NCI-H146 treated with DMSO at 0.1 percent for 48 hours (cell line): ENCODE results near the gene SLC25A21.
A peak's percentile ranks its signal among the peaks of the same experiment; 100 is the strongest.
"Not testable (repeated sequence)": the region's sequence is repeated elsewhere in the genome, so short reads cannot be mapped to it uniquely, and the experiment has no call there.

Source experiments
- DNase-seq: peaks from one replicate; lab custom pipeline; 2025; ENCODE audit not compliant: unreplicated experiment; lab: John Stamatoyannopoulos, UW

SLC25A21 gene

DNA sequence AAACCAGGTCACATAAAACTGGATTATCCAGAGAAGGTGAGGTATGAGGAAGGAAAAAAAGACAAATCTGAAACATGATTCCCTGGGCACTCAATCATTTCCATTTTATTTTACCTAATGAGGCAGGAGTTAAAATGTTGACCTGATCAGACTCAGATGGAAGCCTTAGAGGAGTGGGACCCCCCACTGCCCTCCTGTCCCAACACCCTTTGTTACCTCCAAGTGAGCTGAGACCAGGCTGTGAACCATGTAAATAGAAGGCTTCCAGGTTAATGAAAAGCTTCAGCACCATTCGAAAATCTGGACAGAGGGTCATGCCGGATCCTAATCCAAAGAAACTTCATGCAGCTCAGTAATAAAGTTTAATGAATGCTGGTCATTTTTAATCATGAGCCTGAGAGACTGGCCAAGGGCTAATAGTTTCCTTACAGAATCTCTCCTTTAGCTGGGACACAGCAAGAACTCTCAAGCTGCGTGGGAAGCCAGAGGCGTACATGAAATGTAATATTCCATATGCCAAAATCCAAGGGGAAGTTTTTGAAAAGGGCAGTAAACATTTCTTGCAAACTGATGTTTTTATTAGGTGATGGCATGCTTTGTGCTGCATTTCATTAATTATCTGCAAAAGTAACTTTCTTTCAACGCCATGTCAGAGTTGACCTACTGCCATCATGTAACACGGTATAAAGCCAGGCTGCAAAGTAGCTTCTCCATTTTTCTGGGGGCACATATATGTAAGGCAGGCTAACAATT, 327.8 kb downstream of the SLC25A21 start:
- no peak for DNase-seq

DNA sequence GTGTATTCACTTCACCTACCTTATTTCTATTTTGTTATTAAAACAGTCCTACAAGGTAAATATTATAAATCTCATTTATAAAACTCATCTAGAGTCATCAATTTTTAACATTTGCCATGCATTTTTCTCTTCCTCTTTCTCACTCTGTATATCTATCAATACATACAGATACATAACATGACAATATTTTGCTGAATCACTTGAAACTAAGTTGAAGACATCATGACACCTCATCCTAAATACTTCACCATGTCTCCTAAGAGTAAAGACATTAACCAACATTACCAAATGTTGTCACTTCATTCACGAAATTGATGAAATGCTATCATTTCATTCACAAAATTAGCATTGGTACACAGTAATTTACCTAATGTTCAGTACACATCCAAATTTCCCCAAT, 329.0 kb downstream of the SLC25A21 start:
- DNase-seq: no peak

DNA sequence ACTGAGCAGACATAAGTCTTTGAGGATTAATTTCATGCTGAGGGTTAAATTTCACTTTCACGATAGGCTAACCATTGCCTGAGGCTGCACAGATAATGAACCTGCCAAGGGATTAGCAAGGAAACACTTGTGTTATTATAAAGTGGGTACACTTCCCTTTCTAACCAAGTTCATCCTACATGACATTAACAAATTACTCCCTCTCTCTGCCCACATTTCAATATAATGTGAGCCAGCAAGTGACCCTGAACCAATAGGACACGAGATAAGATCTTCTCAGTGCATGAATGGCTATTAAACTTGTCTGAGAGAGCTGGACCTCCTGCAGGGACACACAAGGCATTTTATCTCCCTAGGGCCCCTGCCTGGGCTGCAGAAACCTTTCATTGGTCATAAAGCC, 337.3 kb downstream of the SLC25A21 start:
- peak; percentile 91 for DNase-seq

DNA sequence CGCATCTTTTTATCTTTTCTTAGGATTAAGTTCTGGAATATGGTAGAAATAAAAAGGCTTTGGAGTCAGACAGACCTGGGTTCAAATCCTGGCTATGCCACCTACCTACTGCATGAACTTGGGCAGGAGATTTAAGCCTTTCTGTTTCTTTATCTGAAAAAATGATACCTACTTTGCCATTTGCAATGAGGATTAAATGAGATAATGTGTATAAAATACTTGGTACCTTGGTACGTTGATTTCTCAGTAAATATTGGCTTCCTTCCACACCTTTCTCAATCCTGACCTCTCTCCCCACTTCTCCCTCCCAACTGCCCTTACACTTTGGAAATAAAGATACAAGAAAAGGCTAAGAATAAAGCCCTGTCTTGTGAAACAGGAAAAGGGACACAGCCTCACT, 338.1 kb downstream of the SLC25A21 start:
- no peak for DNase-seq

DNA sequence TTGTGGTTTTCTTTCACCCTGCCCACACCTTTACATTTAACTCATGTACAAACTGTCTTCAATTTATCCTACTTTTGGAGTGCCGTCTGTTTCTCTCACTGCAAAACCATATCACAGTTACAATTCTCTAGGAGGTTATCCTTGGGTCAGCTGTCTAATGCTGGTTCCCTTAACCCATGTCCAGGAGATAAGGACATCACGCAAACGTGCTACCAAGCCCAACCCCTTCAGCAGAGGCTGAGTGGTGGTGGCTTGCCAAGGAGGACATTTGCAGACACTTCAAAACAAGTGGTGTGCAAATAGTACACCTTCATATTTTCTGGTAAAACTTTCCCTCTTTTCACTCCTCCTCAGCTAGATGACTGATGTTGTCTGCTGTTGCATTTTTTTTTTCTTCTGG, 342.9 kb downstream of the SLC25A21 start:
- no peak for DNase-seq

DNA sequence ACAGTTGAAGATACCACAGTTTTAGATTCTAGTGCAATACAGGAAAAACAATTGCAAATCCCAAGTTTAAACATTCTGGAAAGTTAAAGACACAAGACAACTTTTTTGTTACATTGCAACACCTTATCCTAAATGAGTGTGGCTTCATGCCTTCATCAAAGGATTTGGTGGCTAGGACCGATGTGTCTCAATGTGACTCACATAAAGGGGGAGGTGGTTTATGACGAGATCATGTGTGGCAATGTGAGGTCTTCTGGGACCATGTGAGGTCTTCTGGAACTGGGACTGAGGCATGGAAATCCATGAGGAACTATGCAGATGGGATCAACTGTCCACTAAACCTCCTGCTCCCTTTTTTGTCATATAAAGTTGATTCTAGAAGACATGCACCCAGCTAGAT, 344.5 kb downstream of the SLC25A21 start:
- DNase-seq: no peak

DNA sequence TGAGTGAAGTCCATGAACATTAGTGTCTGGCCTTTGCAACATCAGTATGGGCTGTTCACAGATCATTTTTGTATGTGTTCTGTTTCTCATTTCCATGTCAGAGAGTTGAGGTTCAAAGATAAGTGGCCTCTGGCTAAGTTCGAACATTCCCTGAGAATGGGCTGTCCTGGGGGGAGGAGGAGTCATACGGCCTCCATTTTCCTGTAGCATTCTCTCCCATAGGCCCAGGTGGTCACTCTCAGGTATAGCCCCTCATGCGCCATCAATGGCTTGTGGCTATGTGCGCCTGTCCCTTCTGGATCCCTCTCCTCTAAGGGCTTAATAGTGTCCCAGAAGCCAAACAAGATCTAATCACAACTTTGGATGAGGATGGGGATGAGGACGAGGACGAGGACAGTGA, 345.8 kb downstream of the SLC25A21 start:
- no peak for DNase-seq

DNA sequence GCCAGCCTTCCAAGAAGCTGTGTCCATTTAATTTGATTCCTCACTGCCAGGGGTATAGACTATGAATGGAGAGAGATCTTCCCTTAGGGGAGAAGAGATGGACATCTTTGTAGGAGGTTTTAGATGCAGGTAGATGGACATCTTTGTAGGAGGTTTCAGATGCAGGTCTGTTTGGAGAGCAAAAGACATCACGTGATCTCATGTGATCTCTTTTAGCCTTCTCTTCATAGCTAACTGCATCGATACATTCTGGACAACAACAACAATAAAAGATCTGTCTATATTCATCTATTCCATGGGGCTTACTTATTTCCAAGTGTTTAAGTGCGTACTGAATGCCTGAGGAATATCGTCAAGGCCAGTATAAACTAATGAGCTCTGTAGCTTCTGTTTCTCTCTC, 347.6 kb downstream of the SLC25A21 start:
- no peak for DNase-seq

DNA sequence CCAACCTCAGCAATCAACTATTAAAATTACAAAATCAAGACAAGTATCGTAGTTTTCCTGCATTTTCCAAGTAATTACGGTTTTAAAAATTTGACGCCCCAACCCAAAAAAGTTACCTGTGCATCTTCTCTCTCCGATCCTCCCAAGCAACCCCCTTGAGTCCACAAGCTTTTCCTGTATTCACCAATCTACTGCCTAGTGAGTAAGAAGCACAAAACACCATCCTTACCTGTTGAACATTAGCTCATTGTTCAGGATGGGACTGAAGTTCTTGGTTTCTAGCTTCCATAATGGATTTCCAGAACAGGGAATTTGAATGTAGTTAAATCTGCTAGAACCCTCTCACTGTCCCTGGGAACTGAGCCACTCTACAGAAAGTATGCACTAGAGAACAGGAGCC, 348.8 kb downstream of the SLC25A21 start:
- no peak for DNase-seq

DNA sequence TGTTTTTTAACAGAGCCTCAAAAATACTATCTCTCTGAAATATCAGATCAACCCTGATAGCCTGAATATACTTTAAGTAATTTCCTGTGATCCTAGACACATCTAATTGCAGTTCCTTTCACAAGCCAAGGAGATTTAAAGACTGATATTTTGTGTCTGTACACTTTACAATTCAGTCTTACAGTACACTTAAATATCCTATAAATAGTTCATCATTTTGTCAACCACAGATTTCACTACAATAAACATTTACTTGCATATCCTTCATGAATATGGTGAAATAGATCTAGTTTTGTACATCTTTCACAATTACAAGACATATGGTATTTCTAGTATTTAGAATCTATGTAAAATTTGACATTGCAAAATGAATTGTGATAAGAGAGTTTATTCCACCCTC, 349.7 kb downstream of the SLC25A21 start:
- DNase-seq: no peak

DNA sequence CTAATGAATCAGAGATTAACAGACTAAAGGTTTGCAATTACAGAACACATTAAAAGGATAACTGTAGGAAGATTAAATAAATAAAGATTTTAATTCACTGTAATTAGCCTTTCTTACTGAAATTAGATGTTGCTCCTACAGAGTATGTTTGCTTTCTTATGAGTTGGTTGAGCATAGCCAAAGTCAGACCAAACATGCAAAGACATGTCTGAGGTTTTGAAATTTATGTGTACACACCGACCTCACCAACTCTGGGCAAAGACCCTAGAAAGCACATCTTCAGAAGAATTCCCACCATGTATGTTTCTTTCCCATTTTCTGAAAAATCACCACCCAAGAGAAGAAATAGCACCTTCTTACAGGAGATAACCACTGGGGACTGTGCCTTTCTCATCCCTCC, 351.5 kb downstream of the SLC25A21 start:
- DNase-seq: no peak

DNA sequence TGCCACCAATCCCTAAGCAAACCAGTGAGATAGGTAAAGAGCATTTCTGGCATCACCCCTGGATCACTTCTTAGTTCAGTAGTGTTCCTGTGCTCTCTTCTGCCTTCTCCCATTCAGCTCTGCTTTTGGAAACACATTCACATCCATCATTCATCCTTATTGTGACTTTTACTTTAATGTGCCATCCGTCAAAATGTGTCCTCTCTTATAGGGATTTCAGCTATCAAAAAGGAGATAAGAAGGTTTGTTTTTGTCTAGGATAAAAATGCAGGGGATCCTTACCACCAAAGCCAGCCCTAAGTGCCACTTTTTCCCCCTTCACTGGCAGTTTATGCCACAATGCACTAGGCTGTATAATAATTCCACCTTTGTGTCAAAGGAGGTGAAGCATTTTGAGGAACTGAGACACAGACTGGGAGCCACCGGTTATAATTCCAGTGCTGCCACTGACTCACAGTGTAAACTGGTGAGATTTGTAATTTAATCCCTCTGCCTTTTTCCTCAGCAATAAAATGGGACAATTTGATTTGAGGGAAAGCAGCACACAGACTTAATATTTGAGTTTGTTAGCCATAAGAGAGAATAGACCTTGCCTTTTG, 352.2 kb downstream of the SLC25A21 start:
- no peak for DNase-seq

DNA sequence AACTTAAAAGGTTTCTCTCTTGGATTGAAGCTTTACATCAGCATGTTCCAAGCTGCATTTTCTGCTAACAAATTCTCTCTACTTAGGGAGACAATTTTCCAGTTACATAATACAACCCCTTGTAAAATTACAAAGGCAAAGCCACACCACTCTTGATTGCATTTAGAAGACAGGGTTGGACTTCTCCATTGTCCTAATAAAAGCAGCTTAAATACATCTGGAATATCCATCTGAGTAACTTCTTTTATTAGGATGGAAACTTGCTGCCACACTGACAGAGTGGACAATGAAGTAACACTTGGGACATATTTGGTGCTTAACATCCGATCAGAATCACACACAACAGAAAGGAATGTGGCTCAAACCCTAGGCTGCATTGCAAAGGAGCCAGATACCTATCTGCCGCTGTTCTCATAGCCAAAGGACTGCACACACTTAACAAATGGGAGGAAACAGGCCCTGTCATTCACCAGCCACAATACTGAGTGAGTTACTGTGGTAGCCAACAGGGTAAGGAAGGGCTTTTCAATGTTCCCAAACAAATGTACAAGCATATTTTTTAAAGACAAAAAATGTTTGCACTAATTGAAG, 353.5 kb downstream of the SLC25A21 start:
- no peak for DNase-seq

DNA sequence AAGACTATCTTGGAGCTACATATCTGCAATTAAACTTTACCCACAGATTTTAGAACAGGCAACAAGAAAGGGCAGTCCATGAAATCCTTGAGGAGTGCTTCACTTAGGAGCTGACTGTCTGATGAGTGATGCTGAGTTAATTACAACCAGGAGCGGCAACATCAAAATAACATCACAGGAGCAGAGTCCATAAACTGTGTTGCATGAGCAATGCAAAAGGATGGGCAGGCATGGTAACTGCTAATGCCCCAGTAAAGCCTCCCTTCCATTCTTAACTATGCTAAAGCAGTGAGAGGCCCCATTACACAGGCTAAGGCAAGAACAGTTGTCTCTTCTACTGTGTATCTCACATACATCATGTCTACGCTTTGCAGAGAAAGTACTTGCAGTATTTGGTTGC, 354.2 kb downstream of the SLC25A21 start:
- no peak for DNase-seq

DNA sequence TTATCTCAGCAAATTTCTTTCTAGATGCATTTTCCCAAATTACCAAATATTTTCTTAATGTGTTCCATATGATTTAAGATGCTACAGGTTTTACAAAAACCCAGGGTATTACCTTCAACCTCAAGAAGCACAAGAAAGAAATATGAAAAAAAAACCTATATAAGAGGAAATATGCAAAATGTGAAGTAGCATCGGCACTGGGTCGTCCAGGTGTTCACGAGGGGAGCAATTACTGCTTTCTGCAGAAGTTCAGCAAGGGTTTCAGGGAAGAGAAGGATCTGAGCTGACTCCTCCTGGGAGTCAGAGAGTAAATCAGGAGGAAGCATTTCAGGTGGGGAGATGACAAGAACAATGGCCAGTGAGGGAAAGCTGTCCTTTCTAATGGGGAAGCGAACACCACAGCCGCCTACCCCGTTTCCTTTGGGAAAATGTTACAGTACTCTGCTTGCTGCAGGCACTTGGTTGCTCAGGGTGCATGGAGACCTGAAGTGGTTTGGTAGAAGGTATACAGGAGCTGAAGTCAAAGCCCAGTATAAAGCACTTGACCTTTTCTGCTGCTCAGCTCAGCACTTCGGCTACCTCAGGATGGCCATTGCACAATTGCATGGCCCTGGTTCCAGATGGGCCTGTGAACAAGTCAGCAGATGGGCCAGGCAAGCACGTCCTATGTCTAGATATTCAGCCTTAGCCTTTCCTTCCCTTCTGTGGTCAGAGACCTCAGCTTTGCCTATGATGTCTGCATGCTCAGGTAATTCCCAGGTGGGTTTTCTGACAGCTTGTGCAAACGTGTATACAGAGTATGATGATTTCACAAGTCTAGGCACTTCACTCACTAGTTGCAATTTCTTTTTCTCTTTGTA, 355.1 kb downstream of the SLC25A21 start:
- DNase-seq: no peak

DNA sequence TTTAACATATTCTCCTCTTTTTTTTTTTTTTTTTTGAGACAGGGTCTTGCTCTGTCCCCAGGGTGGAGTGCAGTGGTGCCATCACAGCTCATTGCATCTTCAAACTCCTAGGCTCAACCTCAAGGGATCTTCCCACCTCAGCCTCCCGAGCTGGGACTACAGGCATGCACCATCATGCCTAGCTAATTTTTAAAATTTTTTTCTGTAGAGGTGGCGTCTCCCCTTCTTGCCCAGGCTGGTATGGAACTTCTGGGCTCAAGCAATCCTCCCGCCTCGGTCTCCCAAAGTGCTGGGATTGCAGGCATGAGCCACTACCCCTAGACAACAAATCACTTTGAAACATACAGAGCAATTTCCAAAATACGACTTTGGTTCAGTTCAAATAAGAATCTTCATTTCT, 355.9 kb downstream of the SLC25A21 start:
- no peak for DNase-seq

DNA sequence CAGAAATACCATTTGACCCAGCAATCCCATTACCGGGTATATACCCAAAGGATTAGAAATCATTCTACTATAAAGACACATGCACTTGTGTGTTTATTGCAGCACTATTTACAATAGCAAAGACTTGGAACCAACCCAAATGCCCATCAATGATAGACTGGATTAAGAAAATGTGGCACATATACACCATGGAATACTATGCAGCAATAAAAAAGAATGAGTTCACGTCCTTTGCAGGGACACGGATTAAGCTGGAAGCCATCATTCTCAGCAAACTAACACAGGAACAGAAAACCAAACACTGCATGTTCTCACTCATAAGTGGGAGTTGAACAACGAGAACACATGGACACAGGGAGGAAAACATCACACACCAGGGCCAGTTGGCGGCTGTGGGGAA, 357.6 kb downstream of the SLC25A21 start:
- not testable (repeated sequence) for DNase-seq

DNA sequence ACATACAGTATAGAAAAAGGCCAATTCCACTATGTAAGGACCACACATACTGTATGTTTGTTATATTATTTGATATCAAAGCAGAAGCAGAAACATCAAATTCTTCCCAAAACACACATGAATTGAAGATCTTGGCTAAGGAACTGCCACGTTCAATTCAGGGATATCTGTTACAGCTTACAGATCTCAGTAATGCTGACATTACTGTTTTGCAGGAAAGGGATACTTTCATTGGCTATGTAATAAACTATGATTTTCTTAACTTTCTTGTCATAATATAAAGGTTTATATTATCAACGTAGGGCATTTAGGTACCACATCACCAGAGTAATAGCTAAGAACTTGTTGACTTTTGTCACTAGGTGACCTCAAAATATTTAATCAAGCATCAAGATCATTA, 362.2 kb downstream of the SLC25A21 start:
- no peak for DNase-seq

DNA sequence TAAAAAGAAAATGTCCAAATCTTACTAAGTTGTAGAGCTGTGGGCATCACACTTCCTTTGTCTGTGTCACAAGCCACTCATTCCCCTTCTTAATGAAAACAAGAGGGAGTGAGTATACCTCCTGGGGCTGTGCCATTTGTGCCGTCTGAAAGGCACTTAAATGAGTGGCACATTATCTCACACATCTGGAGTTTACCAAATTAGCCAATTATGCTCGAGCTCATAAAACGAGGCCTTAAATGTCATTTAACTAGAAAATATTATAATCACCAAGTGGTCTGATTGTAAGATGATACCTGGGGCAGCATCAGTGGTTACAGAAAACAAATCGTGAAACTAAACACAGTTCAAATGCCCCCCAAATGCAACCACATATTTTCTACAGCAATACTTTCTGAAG, 364.7 kb downstream of the SLC25A21 start:
- DNase-seq: peak; percentile 32

DNA sequence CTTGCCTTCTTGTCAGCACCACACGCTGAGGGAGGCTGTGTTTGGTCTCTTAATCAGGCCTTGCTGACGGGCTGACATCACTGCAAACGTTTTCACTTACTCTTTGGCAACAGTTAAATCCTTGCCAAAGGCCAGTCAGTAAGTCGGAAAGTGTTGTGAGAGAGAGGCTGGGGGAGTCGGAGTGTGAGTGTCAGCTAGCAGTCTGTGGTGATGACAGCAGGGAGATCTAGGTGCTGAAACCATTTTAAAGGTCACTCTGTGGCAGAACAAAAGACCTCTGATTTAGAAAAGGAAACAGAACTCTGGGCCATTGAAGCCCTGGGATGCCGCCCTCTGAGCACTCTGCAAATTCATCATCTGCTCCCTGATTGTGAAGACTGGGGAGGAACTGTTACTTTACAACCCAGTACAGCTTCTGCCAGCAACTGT, 367.3 kb downstream of the SLC25A21 start:
- no peak for DNase-seq

DNA sequence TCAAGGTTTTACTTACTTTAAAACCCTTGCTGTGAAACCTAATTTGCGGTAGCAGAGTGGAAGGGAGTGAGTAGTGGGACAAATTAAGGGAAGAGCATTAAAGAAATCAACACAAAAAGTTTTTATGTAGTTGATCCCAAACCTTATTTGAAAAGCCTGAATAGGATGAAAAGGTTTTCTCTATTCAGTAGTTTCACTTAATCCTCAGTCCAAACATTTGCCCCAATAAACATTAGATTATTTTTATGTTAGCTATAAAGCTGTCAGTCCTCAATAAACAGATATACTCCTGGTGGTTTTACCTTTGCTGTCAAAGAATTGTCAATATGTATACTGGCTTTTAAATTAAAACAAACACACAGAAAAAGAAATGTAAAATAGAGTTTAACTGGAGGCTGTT, 374.8 kb downstream of the SLC25A21 start:
- no peak for DNase-seq

DNA sequence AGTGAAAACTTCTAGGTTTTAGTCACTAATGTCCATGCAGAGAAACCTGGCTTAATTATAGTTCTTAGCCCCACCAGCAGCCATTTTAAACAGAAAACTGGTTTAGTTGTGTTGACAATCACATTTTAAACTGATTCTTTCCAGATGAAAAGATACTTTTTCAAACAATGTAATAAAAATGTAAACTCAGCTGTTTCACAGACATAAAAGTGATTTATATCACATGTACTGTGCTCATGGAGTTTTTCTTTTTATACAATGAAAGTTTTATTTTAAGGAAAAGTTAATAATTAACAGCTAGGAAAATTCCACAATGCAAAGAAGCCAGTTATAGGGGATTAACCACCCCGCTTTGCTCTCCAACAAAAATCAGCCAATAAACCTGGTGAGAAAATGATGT, 381.0 kb downstream of the SLC25A21 start:
- DNase-seq: no peak
